Heart left ventricle (tissue), 13 donors: Measurements from ENCODE around the gene YES1.

Source experiments
- CTCF ChIP-seq, 12 donors: fragments of 200-600 bp; sonication (generic) in 4 of 12; IDR thresholded peaks; one replicate each; pipeline versions ENCODE4 v1.5.0 to v1.8.0; 2018 to 2022; ENCODE audit warnings: antibody characterized with exemption in 12 of 12, mild to moderate bottlenecking in 5 of 12
- POLR2A ChIP-seq, 2 donors: fragments of 450-650 bp; IDR thresholded peaks; one replicate each; pipeline ENCODE4 v1.6.1; 2017; ENCODE audit warnings: antibody characterized with exemption in 2 of 2, mild to moderate bottlenecking in 2 of 2, moderate library complexity in 2 of 2
- donor health status: ischemic (EF 13 %, LVEDD 7.1; RV severe dilation, severe dysfunction).
- donor health status: DM: no; HTN: yes; CAD: no.
- donor health status: DM: no; HTN: no; CAD: no.
- donor health status: ischemic (EF 25% LVEDD 6.9; RV normal size, moderate dysfunction).
- donor health status: ischemic (EF 25% LVEDD 5.7; RV mildly dilated, moderate dysfunction).
- donor health status: ischemic (EF 35%, LVEDD 5.7; RV mildly dilated, moderate dysfunction).
- donor health status: nonischemic (EF 11% LVEDD 7.7; RV severe dilation, severe dysfunction).
- donor health status: DM: yes; HTN: yes; CAD: no.
- donor health status: PGD.
- donor health status: ischemic (EF 29% LVEDD 5.4; RV normal size, mild dysfunction).
- donor health status: nonischemic (EF 23%, LVEDD 6.1; RV moderate dilation, normal function).

GRCh38 chr18:723541-724080, 88.4 kb downstream of the YES1 start:
- TF ChIP-seq CTCF (IDR thresholded peaks at IDR 0.05) (no peak), POLR2A (IDR thresholded peaks at IDR 0.05) (no peak)
